NCI-H1417 treated with DMSO at 0.1 percent for 48 hours (cell line): ENCODE results near the gene PTH1R.

Experiments used
- DNase-seq: peaks from one replicate; lab custom pipeline; 2025; lab: John Stamatoyannopoulos, UW

PTH1R gene

DNA sequence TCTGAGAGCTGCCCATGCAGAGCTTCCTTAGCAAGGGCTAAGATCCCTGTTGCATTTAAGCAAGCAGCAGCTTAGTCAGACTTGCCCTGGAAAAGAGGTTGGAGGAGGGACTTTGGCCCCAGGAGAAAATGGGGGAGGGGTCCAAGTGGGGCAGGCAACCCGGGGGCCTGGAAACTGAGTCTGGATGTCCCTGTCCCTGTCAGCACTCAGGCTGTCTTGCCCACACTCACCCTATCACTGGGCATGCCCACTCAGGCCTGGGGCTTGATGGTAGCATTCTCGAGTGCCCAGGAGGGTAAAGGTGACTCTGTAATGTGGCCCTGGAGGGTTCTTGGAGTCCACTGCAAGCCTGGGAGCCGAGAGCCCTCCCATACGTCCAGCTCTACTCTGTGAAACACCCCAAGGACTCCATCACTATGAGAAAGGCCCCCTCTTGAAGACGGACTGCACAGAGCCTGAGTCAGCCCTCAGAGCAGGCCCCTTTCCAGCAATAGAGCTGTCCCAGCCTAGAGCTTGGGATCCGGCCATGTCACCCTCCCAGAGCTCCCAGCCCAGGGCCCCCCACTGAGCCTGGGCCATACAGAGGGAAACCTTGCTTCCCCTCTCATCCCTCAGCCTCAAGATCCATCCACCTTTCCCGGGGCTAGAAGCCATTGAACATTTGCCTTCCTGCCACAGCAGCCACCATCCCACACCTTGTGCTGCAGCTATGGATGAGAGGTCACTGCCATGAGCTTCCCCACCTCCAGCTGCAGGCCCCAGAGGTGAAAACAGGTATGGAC is 27.6 kb upstream of the PTH1R start:
- no peak for DNase-seq

DNA sequence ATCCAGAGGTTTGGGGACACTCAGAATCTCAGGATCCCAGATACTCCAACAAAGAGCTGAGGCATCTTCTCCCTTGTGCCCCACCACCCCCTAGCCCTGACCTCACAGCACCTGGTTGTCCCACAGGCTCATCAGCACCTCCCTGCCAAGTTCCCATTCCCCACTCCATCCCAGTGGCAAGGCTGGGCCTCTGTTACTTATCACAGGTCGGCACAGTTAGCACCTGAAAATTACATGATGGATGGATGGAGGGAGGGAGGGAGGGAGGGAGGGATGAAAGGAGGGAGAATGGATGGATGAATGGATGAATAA is 27.1 kb upstream of the PTH1R start:
- DNase-seq: no peak

DNA sequence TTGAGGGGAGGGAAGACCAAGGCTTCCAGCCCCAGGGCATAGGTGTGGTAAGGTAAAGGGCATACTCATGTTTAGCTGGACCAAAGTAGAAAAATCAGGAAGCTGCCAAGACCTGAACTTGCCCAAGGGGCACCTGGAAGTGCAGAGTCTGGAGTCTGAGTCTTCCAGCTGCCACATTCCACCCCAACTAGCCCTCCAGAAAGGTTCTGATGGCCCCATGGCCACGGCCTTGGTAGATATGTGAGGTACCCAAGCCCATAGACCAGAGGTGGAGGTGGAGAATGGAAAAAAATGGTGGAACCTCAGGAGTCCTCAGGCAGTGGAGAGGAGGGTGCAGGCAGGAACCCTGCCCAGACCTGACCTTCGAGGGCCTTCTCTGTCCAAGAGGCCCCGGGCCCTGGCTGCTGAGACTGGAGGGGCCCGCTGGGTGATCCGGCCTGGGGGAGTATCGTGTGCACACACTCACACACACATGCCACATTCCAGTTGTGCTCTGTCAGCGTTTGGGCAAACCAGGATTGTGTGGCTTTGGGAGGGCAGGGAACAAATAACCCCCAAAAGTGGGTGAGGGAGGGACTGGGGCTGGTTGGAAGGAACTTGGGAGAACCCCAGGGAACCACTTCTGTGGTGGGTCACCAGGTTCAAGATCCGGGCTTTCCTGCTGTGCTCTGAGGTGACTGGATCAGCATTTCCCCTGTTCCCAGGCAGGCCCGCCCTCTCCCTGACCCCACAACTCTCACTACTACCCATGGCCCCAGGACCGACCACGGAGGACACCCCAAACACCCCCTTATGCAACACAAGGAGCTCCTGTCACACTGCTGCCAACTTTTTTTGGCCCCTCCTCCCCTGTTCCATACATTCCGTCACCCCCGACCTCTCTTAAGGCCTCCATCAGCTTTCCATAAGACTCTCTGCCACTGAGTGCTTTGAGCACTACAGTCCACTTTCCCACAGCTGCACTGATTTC is 25.9 kb upstream of the PTH1R start:
- DNase-seq: no peak

DNA sequence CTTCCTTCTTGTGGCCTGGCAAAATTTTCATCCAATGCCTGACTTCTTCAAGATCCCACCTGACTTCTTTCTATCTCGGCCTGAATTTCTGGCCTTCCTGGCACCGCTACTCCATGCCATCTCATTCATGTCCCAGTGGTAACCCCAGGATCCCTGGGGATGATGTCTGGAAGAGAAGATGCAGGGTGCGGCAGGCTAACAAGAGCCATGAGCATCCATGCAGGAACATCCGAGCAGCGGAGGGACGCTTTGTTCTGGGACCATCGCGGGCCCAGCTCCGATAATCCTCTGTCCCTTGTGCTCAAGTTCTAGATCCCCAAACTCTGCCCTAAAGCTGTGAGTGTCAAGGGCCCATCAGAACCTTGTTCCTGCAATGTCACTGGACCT is 25.2 kb upstream of the PTH1R start:
- DNase-seq: no peak

DNA sequence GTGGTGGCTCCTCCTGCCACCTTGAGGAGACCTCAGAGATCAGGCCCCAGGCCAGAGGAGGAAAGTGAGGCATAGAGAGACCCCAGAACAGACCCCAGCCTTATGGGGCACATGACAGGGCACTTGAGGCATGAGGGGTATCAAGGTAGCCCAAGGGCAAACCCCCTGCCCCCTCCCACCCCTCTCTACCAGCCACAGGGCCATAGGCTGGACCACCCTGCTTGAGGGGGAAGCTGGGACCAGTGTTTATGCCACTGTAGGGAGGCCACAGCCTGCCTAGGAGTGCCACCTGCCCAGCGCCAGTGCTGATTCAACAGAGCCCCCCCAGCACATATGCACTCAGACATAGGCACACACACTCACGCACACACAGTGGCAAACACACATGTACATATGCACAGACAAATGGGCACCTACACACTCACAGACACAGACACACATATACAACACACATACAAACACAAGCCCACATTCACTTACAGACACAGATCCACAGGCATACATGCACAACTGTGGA is 24.6 kb upstream of the PTH1R start:
- no peak for DNase-seq

DNA sequence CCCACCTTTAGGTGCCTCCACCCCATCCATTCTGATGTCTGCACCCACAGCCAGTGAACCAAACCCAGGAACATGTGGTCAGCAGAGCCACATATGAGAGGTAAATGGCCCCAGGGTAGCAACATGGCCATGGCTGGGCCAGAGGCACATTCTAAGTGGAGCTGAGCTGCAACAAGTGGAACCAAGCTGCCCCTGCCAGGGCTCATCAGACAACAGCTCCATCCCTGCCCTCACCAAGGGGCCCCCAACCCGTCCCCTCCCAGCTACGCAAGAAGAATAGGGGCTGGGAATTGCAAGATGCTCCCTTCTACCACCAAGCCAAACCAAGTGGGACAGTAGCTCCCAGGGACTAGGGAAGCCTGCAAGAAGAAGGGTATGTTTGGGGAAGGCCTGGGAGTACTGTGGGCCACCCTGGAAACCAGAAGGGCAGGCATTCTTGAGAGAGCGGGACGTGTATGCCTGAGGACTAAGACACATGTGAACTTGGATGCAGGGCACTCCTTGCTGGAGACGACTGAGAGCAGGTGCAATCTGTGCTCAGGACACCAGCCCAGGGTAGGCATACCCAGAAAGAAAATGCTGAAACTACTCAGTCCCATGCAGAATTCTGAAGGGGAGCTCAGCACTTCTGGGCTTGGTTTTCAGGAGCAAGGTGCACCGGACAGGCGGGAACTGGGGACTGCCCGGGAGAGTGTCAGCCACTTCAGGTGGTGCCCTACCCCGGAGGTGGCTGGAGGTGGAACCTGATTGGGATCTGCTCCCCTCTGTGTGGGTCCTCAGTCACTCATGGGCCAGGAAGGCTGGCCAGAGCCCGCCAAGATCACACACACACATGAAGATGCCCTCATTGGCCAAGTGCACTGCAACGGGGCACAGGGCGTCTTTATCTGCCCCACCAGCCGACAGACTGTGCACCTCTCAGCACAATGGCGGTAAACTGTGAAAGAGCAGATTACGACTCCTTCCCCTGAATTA is 23.8 kb upstream of the PTH1R start:
- DNase-seq: no peak

DNA sequence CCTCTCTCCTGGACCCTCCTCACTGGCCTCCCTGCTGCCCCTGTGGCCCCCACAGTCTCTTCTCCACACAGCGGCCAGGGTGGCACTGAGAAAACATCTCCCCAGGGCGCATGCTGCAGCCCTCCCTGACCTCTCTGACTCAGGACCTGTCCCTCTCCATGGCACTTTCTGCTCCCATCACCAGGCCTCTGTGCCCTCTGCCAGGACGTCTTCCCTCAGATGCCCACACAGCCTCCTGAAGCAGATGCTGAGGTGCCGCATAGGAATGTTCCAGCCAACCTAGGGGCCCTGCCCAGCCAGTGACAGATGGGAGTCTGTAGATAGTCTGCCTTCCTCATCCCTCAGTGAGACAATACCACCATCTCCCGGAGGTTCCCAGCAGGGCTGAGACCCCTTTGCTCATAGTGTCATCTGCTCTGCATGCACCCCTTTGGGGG is 22.9 kb upstream of the PTH1R start:
- DNase-seq: no peak

DNA sequence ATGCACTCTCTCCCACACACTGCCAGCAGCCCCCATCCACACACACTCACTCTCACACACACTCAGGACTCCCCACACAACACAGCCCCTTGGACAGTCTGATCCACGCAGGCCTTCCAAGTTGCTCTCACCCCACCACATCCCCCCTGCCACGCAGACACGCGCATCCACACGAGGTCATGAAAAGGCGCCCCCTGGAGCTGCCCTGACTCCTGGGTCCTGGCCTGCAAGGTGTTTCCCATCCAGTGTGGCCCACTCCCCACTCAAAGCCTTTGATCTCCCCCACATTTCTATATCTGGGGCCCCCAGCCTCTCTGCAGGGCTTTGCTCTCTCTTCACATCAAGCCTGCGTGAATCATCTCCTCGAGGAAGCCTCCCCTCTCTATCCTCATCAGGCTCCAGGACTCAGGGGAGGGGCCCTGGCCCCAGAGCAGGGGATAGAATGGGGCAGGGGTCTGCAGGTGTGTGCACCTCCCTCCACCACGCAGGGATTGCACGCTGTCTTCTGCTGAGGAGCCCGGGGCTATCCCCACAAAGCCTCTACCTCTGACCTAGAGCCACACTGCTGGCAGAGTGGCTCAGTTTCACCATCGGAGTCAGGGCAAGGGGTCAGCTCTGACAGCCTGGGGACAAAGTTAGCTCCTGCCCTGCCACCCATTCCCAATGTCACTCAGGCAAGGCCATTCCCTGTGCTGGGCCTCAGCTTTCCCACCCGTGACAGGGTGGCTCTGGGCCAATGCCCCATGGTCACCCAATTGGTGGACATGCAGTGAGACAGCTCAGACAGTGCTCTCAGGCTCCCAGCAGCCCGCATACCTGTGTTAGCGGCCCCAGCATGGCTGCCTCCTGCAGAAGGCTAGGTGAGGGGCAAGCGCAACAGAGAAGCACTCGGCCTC is 20.7 kb upstream of the PTH1R start:
- no peak for DNase-seq

DNA sequence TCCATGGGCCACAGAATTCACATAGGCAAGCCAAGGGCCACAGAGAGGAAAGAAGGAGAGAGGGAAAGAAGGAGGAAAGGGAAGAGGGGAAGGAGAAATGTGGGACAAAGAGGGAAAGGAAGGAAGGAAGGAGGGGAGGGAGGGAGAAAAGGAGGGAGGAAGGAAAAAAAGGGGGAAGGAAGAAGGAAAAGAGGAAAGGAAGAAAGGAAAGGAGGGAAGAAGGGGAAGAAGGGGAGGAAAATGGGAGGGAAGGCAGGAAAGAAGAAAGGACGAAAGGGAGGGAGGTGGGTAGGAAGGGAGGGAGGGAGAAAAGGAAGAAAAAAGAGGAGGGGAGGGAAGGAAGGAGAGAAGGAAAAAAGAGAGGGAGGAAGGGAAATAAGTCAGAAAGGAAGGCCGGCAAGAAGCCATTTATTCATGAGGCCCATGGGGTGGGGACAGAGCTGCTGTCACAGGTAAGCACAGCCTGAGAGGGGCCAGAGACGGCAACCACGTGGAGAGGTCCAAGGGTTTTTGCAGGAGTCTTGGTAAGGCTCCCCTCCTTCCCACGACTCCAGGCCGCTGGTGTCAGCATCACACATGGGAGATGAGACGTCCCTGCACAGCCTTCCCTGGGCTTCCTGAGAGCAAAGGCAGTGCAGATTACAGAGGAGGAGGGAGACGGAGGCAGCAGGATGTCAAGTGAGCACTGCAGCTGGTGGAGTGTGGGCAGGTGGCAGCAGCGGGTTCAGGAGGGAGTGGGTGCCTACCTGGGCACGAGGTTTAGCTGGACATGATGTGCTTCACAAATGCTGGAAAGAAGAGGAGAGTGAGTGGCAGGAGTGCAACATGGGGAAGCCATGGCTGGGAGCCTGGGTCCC is 19.8 kb upstream of the PTH1R start:
- DNase-seq: no peak

DNA sequence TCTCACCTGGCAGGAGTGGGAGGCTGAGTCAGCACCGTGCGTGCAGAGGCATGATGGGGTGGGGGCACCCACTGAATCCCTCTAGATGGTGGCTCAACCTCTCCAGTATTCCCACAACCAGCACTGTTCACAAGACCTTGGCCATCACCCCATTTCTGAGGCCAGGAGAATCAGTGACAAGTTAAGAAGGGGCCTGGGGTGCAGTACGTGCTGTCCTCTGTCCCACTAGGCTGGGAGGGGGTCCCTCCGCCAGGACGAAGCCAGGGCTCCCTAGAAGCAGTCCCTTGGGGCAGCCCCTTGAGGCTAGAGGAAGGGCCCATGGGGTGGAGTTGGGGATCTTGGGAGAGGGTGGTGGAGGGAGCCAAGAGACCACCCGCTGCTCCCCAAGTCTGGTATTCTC is 19.1 kb upstream of the PTH1R start:
- DNase-seq: no peak

DNA sequence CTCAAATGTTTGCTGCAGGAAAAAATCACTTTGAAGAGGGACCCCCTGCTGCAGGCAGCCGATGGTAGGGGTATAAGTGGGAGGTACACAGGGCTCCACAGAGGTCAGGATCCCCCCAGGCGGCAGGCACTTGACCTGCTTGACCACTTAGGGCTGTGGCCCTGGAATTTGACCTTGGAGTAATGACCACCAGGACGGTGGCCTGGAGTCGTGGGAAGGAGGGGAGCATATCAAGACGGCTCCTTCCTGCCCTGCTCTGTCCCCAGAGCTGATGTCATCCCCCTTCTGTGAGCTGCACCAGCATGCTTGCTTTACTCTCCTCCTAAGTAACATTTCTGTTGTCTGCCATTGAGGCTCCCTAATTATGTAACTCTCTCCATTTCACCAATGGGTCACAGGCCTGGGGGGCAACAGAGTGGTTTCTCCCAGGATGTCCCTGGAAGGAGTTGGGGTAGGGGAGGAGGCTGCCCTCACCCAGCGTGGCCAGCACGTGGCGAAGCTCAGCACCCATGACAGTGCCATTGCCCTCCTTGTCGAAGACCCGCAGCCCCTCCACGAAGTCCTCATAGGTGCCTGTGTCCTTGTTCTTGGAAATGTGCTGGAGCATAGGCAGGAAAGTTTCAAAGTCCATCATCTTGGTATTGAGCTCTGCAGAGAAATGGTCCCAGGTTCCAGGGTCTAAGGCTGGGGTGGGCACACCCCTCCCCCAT is 18.4 kb upstream of the PTH1R start:
- no peak for DNase-seq

DNA sequence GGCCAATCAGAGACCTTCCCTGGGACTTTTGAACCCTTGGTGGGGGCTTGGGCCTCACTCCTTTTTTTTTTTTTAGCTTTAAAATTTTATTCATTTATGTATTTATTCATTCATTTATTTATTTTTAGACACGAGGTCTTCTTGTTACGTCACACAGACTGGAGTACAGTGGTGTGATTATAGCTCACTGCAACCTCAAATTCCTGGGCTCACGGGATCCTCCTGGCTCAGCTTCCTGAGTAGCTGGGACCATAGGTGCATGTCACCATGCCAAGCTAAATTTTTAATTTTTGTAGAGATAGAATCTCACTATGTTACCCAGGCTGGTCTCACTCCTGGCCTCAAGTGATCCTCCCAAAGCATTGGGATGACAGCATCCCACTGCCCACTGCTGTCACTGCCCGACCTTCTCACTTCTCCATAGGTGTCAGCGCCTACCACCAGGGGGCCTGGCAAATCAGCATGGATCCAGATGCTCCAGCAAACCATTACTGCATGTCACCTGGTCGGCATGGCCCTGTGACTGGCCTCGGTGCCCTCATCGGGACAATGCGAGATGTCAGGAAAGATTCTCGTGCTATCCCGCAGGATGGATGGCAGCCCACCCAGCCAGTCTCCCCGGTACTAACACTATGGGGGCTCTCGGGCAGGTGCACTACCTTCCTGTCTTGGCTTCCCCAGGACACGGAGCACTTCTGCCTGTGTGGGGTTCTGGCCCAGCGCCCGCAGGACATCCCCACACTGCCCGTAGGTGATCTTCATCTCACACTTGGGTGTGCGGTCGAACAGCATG is 17.3 kb upstream of the PTH1R start:
- DNase-seq: no peak

DNA sequence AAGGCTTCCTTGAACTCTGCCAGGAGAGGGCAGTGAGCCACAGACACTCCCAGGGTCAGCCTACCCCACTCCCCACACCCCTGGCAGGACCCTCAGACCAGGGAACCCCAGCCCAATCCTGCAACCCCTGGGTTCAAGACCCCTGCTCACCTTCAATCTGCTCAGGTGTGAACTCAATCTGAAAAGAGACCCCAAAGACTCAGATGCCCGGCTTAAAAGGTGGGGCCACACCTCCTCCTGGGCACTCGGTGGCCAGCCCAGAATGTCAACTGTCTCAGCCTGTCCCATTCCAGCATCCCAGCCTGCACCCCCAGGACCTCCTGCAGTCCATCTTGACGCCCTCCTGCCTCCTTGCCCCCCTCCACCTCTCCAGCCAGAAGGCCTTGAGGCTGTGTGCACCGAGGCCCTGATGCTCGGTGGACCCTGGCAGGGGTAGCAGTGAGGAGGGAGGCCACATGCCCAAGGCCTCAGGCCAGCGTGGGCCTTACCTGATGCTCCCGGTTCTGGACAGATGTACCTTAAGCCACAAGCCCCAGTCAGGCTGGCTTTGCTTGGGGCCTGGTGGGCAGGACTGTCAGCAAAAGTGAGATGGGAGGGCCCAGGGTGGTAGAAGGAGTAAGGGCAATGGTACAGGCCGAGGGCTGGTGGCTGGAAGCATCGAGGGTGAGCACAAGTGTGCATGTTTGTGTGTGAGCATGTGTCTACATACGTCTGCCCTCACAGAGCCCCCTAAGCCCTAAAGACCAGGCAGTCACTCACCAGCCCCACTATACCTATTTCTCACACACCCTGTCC is 16.5 kb upstream of the PTH1R start:
- DNase-seq: no peak

DNA sequence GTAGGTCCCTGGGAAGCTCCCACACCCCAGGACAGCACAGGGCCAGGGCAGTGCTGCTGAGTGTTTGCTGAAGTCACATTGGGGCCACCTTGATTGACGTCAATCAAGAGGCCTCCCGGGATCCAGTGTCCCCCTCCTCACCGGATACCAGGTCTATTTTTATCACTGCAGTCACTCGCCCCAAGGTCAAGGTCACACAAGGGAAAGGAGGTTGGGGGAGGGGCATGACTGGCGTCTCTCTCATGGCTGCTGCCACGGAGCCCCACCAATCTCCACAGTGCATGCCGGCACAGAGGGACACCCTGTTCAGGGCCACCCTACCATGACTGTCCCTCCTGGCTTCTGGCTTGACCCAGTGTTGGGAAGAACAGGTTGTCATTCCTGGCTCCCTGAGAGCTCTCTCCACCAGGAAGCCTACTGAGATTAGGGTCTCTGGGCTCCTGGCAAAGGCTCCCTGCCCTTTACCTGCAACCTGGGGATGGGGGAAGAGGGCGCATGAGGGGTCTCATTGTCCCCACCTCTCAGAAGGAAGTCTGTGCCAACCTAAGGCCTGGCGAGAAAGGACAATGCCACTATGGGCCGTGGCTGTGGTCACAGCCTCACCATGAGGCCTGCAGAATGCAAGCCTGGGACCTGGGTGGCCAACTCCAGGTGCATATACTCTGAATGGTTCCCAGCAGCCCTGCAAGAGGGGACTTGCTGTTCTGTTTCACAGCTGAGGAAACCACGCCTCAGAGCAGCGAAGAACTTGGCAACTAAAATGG is 15.7 kb upstream of the PTH1R start:
- no peak for DNase-seq

DNA sequence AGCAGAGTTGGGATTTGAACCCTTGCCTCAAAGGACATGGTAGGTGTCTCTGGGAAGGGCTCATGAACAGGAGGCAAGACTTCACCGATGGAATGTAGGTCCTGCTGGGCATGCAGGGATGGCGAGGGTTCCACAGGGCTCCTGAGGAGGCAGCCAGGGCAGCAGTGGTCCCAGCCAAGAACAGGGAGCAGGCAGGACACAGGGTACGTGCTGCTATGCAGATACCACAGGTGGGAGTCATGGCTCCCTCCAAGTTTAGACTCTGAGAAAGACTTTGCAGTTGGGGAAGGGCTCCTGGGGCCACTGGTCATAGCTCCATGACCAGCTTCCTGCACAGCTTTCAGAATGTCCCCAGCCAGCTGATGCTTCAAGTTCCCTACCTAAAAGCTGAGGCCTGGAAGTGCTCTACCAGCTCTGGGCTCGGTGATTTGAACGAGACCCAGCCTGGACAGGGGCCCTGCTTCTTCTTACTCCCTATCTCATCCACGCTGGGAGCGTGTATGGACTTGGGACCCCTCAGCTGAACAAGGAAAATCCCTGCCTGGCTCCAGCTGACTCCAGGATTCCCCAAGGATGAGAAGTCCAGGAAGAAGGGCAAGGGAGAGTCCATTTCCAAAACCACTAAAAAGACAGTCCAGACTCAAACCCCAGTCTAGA is 15.0 kb upstream of the PTH1R start:
- no peak for DNase-seq

DNA sequence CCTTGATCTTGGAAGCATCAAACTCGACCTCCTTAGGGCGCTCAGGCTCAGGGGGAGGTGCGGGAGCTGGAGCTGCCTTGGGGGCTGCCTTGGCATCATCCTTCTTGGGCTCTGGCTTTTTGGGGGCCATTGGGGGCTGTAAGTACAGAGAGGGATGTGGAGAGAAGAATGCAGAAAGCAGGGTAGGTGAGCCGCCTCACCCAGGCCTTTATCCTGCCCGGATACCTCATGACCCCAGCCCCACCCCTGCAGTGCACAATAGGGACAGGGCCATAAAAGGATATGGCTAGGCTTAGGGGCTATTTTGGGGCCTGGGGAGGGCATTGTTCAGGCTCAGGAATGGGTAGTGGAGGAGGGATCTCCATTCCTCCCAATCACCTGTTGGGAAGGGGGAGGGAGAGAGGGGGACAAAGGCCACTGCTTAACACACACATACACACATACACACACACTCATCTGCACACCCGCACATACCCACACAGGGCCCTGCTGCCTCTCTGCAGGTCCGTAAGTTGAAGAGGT is 14.2 kb upstream of the PTH1R start, which contains the start of gene MYL3:
Gene MYL3, minus strand, starts transcription at position 184 of the 522 bp plus-strand sequence. Its CDS starts 54 bp downstream, at position 130.
- DNase-seq: no peak
